Measurements from ENCODE around the gene TPR. TPM values are rescaled to one million over a fixed set of nuclear protein-coding genes. Genes with fewer than 3 reads are reported as not detected.

Gene TPR
- total and polyA plus RNA-seq, 2 donors (not counting 1 experiment from before 2014, with no cell fraction given): 30.0 to 141 TPM

- CTCF ChIA-PET: no interaction called here
Observed at GRCh38 chr1:186420311-186420710, 45.3 kb upstream of the TPR start.

GRCh38 chr1:186418503-186418902 is 43.5 kb upstream of the TPR start:
- POLR2A ChIA-PET: no interaction called here
- no peaks in the 10 kb centered on the region for H3K27me3 ChIP-seq (replicated peaks in 1 of 4; ENCODE audit: control extremely low read depth in 1 of 4, control insufficient read depth in 3 of 4, insufficient read depth in 4 of 4, low read length in 3 of 4)
- H3K27ac ChIP-seq (ENCODE audit: low read length in 2 of 2): no peak overlapping the region
- H3K4me3 ChIP-seq (ENCODE audit: control extremely low read depth in 1 of 5, extremely low read depth in 1 of 5, insufficient read depth in 1 of 5, low read depth in 2 of 5, low read length in 4 of 5): no peak overlapping the region
- no peak overlapping the region for H2AFZ ChIP-seq (ENCODE audit: insufficient read depth, low read depth, low read length, poor library complexity, severe bottlenecking)
- H3K79me2 ChIP-seq (ENCODE audit: control insufficient read depth, insufficient read depth, low read length): no peaks in the 10 kb centered on the region
- peaks cover 4 to 20% of the 10 kb centered on the region in 2 experiments for H3K36me3 ChIP-seq (replicated peaks in 1 of 2; ENCODE audit: control extremely low read depth in 1 of 2, control insufficient read depth in 1 of 2, extremely low read depth in 1 of 2, insufficient read depth in 2 of 2, low read length in 1 of 2)
- intact Hi-C loops (cut with micrococcal nuclease): no loop called here
- H3K27ac Mint-ChIP-seq: no peak overlapping the region
- ATAC-seq (ENCODE audit: low read depth) (no peak), DNase-seq (no peak)
- H3K9me3 ChIP-seq (ENCODE audit: control extremely low read depth in 1 of 3, control insufficient read depth in 2 of 3, insufficient read depth in 1 of 3, low read length in 2 of 3): no peaks in the 10 kb centered on the region
- no peaks in the 10 kb centered on the region for H4K20me1 ChIP-seq (ENCODE audit: control insufficient read depth, insufficient read depth, low read length, poor library complexity, severe bottlenecking)
- no peaks in the 10 kb centered on the region for H3K4me1 ChIP-seq (ENCODE audit: control insufficient read depth in 2 of 2, insufficient read depth in 2 of 2, low read length in 2 of 2)
- no CpG with 5 or more reads among the region's 4 CpGs for WGBS (ENCODE audit: insufficient coverage)
- no peak overlapping the region for H3K9ac ChIP-seq (ENCODE audit: low read length)
- TF ChIP-seq EZH2 (IDR thresholded peaks at IDR 0.05; ENCODE audit: borderline replicate concordance, insufficient read depth, low read depth, low read length, poor library complexity, severe bottlenecking): no peak
- no peak for TF ChIP-seq CTCF (IDR thresholded peaks at IDR 0.05)
- no peak overlapping the region for H3K4me2 ChIP-seq (replicated peaks; ENCODE audit: low read depth, low read length, poor library complexity, severe bottlenecking)
- no peaks in the 10 kb centered on the region for H3K4me1 Mint-ChIP-seq
- CTCF ChIA-PET: no interaction called here
- no peaks in the 10 kb centered on the region for H3K27me3 Mint-ChIP-seq
- H3K9me3 Mint-ChIP-seq (ENCODE audit: insufficient read depth): no peaks in the 10 kb centered on the region
- H3K4me3 Mint-ChIP-seq: no peak overlapping the region

More at GRCh38 chr1:186420311-186420710, 45.3 kb upstream of the TPR start:
- no peak overlapping the region for H3K9ac ChIP-seq (ENCODE audit: low read length)
- POLR2A ChIA-PET: no interaction called here
- intact Hi-C loops (cut with micrococcal nuclease): no loop called here
- H3K4me1 ChIP-seq (ENCODE audit: control insufficient read depth in 2 of 2, insufficient read depth in 2 of 2, low read length in 2 of 2): no peaks in the 10 kb centered on the region
- no peaks in the 10 kb centered on the region for H3K79me2 ChIP-seq (ENCODE audit: control insufficient read depth, insufficient read depth, low read length)
- no peak overlapping the region for H3K27ac ChIP-seq (ENCODE audit: low read length in 2 of 2)
- no peak for DNase-seq
- H3K4me2 ChIP-seq (replicated peaks; ENCODE audit: low read depth, low read length, poor library complexity, severe bottlenecking): no peak overlapping the region
- Mint-ChIP-seq H3K4me1 (no peaks in the 10 kb centered on the region), H3K9me3 (ENCODE audit: insufficient read depth) (no peaks in the 10 kb centered on the region), H3K27ac (no peak overlapping the region), H3K4me3 (no peak overlapping the region), H3K27me3 (no peaks in the 10 kb centered on the region)
- no peak overlapping the region for H3K4me3 ChIP-seq (ENCODE audit: control extremely low read depth in 1 of 5, extremely low read depth in 1 of 5, insufficient read depth in 1 of 5, low read depth in 2 of 5, low read length in 4 of 5)
- TF ChIP-seq EZH2 (IDR thresholded peaks at IDR 0.05; ENCODE audit: borderline replicate concordance, insufficient read depth, low read depth, low read length, poor library complexity, severe bottlenecking): no peak
- no peak for TF ChIP-seq CTCF (IDR thresholded peaks at IDR 0.05)
- no peaks in the 10 kb centered on the region for H3K27me3 ChIP-seq (replicated peaks in 1 of 4; ENCODE audit: control extremely low read depth in 1 of 4, control insufficient read depth in 3 of 4, insufficient read depth in 4 of 4, low read length in 3 of 4)
- ATAC-seq (ENCODE audit: low read depth): no peak
- H4K20me1 ChIP-seq (ENCODE audit: control insufficient read depth, insufficient read depth, low read length, poor library complexity, severe bottlenecking): no peaks in the 10 kb centered on the region
- no peaks in the 10 kb centered on the region for H3K9me3 ChIP-seq (ENCODE audit: control extremely low read depth in 1 of 3, control insufficient read depth in 2 of 3, insufficient read depth in 1 of 3, low read length in 2 of 3)
- H3K36me3 ChIP-seq (replicated peaks in 1 of 2; ENCODE audit: control extremely low read depth in 1 of 2, control insufficient read depth in 1 of 2, extremely low read depth in 1 of 2, insufficient read depth in 2 of 2, low read length in 1 of 2): peaks cover 4 to 20% of the 10 kb centered on the region in 2 experiments
- no peak overlapping the region for H2AFZ ChIP-seq (ENCODE audit: insufficient read depth, low read depth, low read length, poor library complexity, severe bottlenecking)

Data from B cell (primary cell).